B cell (primary cell): ENCODE measurements around the gene LARGE2. TPM values are rescaled to one million over a fixed set of nuclear protein-coding genes. Genes with fewer than 3 reads are reported as not detected.

ENCODE experiments used
- ATAC-seq: fragments of 200-7000 bp; cut with Tn5 transposase; one replicate; pipeline ENCODE4 v1.10.0; 2021; ENCODE audit warnings: low read depth, mild to moderate bottlenecking, moderate number of reproducible peaks, moderate library complexity
- CTCF ChIA-PET: fragments of 350-600 bp; sonication (Branson Sonifier 250); formaldehyde crosslinking; loops from one replicate; lab custom pipeline; 2021; ENCODE audit warnings: antibody characterized with exemption, inconsistent platforms; lab: Charles Lee
- POLR2A ChIA-PET: fragments of 350-600 bp; sonication (Branson Sonifier 250); formaldehyde crosslinking; loops from one replicate; lab custom pipeline; 2021; ENCODE audit warnings: antibody characterized with exemption; lab: Charles Lee
- DNase-seq: peaks from one replicate; pipeline ENCODE4 v3.0.0; 2013
- H2AFZ ChIP-seq: 2 replicates; pipeline ENCODE4 v1.6.1; 2012; ENCODE audit warnings: mild to moderate bottlenecking, low read depth, low read length; ENCODE audit not compliant: insufficient read depth, poor library complexity, severe bottlenecking
- H3K27ac ChIP-seq, 2 donors: 1 replicate in 1 of 2; 2 replicates in 1 of 2; pipeline ENCODE4 v1.5.1; 2012 to 2013; ENCODE audit warnings: low read length in 2 of 2, mild to moderate bottlenecking in 2 of 2, moderate library complexity in 1 of 2
- H3K27me3 ChIP-seq, 4 experiments: fragments of 200-600 bp in 1 of 4; sonication (generic) in 1 of 4; replicated peaks in 1 of 4; 1 replicate in 2 of 4; 2 replicates in 2 of 4; pipeline versions ENCODE4 v1.6.1 to v1.7.0; 2013 to 2016; ENCODE audit warnings: low read length in 3 of 4, mild to moderate bottlenecking in 2 of 4, mixed read lengths in 1 of 4, moderate library complexity in 1 of 4; ENCODE audit not compliant: insufficient read depth in 4 of 4, control insufficient read depth in 3 of 4; ENCODE audit errors: control extremely low read depth in 1 of 4
- H3K36me3 ChIP-seq, 2 experiments: replicated peaks in 1 of 2; 1 replicate in 1 of 2; 2 replicates in 1 of 2; pipeline versions ENCODE4 v1.6.1 to v1.7.1; 2013; ENCODE audit warnings: low read length in 1 of 2; ENCODE audit not compliant: insufficient read depth in 2 of 2, control insufficient read depth in 1 of 2; ENCODE audit errors: control extremely low read depth in 1 of 2, extremely low read depth in 1 of 2
- H3K4me1 ChIP-seq, 2 donors: fragments of 200-600 bp in 1 of 2; sonication (generic) in 1 of 2; 1 replicate in 1 of 2; 2 replicates in 1 of 2; pipeline versions ENCODE4 v1.5.1 to v1.6.1; 2013 to 2017; ENCODE audit warnings: low read length in 2 of 2; ENCODE audit not compliant: control insufficient read depth in 2 of 2, insufficient read depth in 2 of 2
- H3K4me2 ChIP-seq: replicated peaks from 2 replicates; pipeline ENCODE3; 2012; ENCODE audit warnings: mild to moderate bottlenecking, low read depth, low read length; ENCODE audit not compliant: poor library complexity, severe bottlenecking
- H3K4me3 ChIP-seq, 5 experiments: fragments of 200-600 bp in 1 of 5; sonication (generic) in 1 of 5; 1 replicate in 3 of 5; 2 replicates in 2 of 5; pipeline versions ENCODE4 v1.5.1 to v1.7.0; 2011 to 2016; ENCODE audit warnings: low read length in 4 of 5, mild to moderate bottlenecking in 4 of 5, low read depth in 2 of 5, control low read depth in 1 of 5, moderate library complexity in 1 of 5; ENCODE audit not compliant: insufficient read depth in 1 of 5; ENCODE audit errors: control extremely low read depth in 1 of 5, extremely low read depth in 1 of 5
- H3K79me2 ChIP-seq: fragments of 200-600 bp; sonication (generic); one replicate; pipeline ENCODE4 v1.6.0; 2016; ENCODE audit warnings: low read length; ENCODE audit not compliant: control insufficient read depth, insufficient read depth
- H3K9ac ChIP-seq: fragments of 200-600 bp; sonication (generic); 2 replicates; pipeline ENCODE4 v1.6.1; 2017; ENCODE audit warnings: mild to moderate bottlenecking, low read length, moderate library complexity
- H3K9me3 ChIP-seq, 3 donors: one replicate each; pipeline versions ENCODE4 v1.6.1 to v1.7.1; 2013; ENCODE audit warnings: low read length in 2 of 3; ENCODE audit not compliant: control insufficient read depth in 2 of 3, insufficient read depth in 1 of 3; ENCODE audit errors: control extremely low read depth in 1 of 3
- H4K20me1 ChIP-seq: 2 replicates; pipeline ENCODE4 v1.6.0; 2012; ENCODE audit warnings: mild to moderate bottlenecking, low read length; ENCODE audit not compliant: insufficient read depth, control insufficient read depth, poor library complexity, severe bottlenecking
- H3K27ac Mint-ChIP-seq: one replicate; pipeline ENCODE4 v1.8.0; 2021; ENCODE audit warnings: mixed read lengths
- H3K27me3 Mint-ChIP-seq: one replicate; pipeline ENCODE4 v1.8.0; 2021; ENCODE audit warnings: mixed read lengths
- H3K4me1 Mint-ChIP-seq: one replicate; pipeline ENCODE4 v1.8.0; 2021; ENCODE audit warnings: mixed read lengths
- H3K4me3 Mint-ChIP-seq: one replicate; pipeline ENCODE4 v1.8.0; 2021; ENCODE audit warnings: mixed read lengths
- H3K9me3 Mint-ChIP-seq: one replicate; pipeline ENCODE4 v1.8.0; 2022; ENCODE audit warnings: mixed read lengths; ENCODE audit not compliant: insufficient read depth
- EZH2 ChIP-seq: IDR thresholded peaks from 2 replicates; pipeline ENCODE4 v1.6.1; 2012; ENCODE audit warnings: borderline replicate concordance, low read depth, mild to moderate bottlenecking, moderate library complexity, low read length; ENCODE audit not compliant: insufficient read depth, poor library complexity, severe bottlenecking
- WGBS: methylation state at CpG from one replicate; pipeline ENCODE4 v1.1.5; 2013; ENCODE audit warnings: missing lambda C conversion rate; ENCODE audit not compliant: insufficient coverage; 5-methylcytosine and 5-hydroxymethylcytosine counted together
- intact Hi-C: fragments of 100-400 bp; cut with micrococcal nuclease; formaldehyde crosslinking; loops from one replicate; pipeline ENCODE4 v1.10.0; 2022
- polyA plus RNA-seq: library from polyadenylated mRNA; depleted of rRNA; stranded (reverse); fragments of >200 nt; gene quantifications from 2 replicates; pipeline ENCODE4 v1.2.3, GENCODE V29; 2012
- total RNA-seq, 2 donors: library from RNA; stranded (reverse); fragments of 120-200 nt in 1 of 2; gene quantifications; 1 replicate in 1 of 2; 2 replicates in 1 of 2; pipeline versions ENCODE4 v1.2.3 to v1.2.4, GENCODE V29; 2013 to 2022
- TF ChIP-seq, protein P1 (sequence below): fragments of 200-600 bp; IDR thresholded peaks from one replicate; pipeline ENCODE4 v1.8.0; 2022; ENCODE audit warnings: antibody characterized with exemption, mild to moderate bottlenecking

LARGE2 gene
- total and polyA plus RNA-seq, 2 donors (not counting 1 experiment from before 2014, with no cell fraction given): 109 to 264 TPM

DNA sequence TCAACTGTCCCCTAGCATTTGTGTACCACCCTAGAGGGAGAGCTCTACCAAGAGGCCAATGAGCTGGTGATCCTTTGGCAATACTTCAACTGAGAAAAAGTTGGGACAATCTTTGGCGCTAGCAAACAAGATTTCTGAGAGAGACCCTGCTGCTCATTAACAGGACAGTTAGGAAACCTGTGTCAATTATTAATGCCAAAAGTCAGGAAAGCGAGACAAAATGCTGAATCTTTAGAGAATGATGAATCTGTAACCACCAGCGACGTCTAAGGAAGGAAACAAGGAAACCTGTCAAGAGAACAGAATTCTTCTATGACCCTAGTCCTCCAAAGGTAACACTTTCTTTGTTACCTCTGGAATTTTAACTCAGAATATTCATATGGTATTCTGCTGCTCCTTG, 19.9 kb downstream of the LARGE2 start:
- no peak overlapping the region for H2AFZ ChIP-seq
- CTCF ChIA-PET: interaction anchor here (1.4 to 5.8 kb wide), 5 partner anchors 10 to 70 kb away, joined by 3 to 36 read pairs (median 8); no protein-coding TSS in a partner anchor
- peaks cover 8% of the 10 kb centered on the region for H3K79me2 ChIP-seq
- H3K9ac ChIP-seq: no peak overlapping the region
- Mint-ChIP-seq H3K4me3 (no peak overlapping the region), H3K4me1 (peaks cover 30% of the 10 kb centered on the region), H3K27ac (no peak overlapping the region), H3K9me3 (no peaks in the 10 kb centered on the region), H3K27me3 (no peaks in the 10 kb centered on the region)
- no peak overlapping the region for H3K4me3 ChIP-seq
- no peaks in the 10 kb centered on the region for H4K20me1 ChIP-seq
- peaks cover 19 to 22% of the 10 kb centered on the region in 2 donors for H3K4me1 ChIP-seq
- H3K9me3 ChIP-seq: no peaks in the 10 kb centered on the region
- H3K27ac ChIP-seq: peak overlapping the region in 1 of 2 donors; percentile 12
- ATAC-seq (no peak), DNase-seq (no peak)
- intact Hi-C loops: no loop called here
- POLR2A ChIA-PET: no interaction called here
- H3K4me2 ChIP-seq: no peak overlapping the region
- no peaks in the 10 kb centered on the region for H3K27me3 ChIP-seq
- peaks cover 2 to 25% of the 10 kb centered on the region in 2 experiments for H3K36me3 ChIP-seq
- 100% methylated on average over 1 of the region's 4 CpGs for WGBS
- TF ChIP-seq, protein P1, sequence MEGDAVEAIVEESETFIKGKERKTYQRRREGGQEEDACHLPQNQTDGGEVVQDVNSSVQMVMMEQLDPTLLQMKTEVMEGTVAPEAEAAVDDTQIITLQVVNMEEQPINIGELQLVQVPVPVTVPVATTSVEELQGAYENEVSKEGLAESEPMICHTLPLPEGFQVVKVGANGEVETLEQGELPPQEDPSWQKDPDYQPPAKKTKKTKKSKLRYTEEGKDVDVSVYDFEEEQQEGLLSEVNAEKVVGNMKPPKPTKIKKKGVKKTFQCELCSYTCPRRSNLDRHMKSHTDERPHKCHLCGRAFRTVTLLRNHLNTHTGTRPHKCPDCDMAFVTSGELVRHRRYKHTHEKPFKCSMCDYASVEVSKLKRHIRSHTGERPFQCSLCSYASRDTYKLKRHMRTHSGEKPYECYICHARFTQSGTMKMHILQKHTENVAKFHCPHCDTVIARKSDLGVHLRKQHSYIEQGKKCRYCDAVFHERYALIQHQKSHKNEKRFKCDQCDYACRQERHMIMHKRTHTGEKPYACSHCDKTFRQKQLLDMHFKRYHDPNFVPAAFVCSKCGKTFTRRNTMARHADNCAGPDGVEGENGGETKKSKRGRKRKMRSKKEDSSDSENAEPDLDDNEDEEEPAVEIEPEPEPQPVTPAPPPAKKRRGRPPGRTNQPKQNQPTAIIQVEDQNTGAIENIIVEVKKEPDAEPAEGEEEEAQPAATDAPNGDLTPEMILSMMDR: no peak
- TF ChIP-seq EZH2: no peak

DNA sequence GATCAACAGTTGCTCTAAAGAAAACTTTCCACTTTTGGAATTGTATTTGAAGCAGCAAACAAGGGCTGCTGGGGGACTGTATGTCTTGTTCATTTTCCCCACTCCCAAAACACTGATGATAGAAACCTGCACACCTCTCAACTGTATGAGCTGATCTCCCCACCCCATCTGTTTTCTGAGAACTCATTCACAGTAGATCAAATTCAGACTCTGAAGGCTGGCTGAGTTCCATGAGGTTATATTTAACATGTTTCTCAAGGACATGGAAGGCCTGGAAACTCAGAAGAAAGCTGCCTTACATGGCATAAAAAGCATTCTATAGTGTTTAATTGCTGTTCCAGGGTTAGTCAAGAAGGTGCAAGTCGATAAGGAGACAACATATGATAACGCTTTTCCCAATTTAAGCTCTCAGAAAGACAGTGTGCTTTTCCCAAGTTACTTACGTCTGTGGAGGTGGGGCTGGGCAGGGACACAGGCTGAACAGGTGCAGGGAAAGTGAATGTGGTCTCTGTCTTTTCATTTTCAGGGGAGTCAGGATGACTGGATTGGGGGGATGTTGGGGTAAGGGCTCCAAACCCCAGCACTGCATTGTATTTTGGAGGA, 23.0 kb downstream of the LARGE2 start:
- Histone ChIP-seq H3K4me2 (no peak overlapping the region), H3K36me3 (peaks cover 21 to 48% of the 10 kb centered on the region in 2 experiments)
- no peak overlapping the region for H3K27ac Mint-ChIP-seq

More for the DNA sequence above, 23.0 kb downstream of the LARGE2 start:
- H3K9ac ChIP-seq: no peak overlapping the region
- Mint-ChIP-seq H3K27me3 (no peaks in the 10 kb centered on the region), H3K4me3 (no peak overlapping the region), H3K9me3 (no peaks in the 10 kb centered on the region), H3K4me1 (peaks cover 6% of the 10 kb centered on the region)
- intact Hi-C loops: no loop called here
- WGBS: 100% methylated on average over 3 of the region's 3 CpGs
- ChIA-PET POLR2A (no interaction called here), CTCF (interaction anchor here (5.9 kb wide), 1 partner anchor 19 kb away, joined by 43 read pairs; no protein-coding TSS in a partner anchor)
- H3K79me2 ChIP-seq: no peaks in the 10 kb centered on the region
- no peaks in the 10 kb centered on the region for H3K9me3 ChIP-seq
- H4K20me1 ChIP-seq: no peaks in the 10 kb centered on the region
- no peak overlapping the region for H3K4me3 ChIP-seq
- H3K27ac ChIP-seq: no peak overlapping the region
- no peak for TF ChIP-seq EZH2
- TF ChIP-seq, protein P1: no peak
- H2AFZ ChIP-seq: no peak overlapping the region
- H3K27me3 ChIP-seq: no peaks in the 10 kb centered on the region
- DNase-seq (no peak), ATAC-seq (no peak)
- no peaks in the 10 kb centered on the region for H3K4me1 ChIP-seq
